Measurements from ENCODE around the gene EDEM3.

GRCh38 chr1:184734980-184735379 lies 19.7 kb downstream of the EDEM3 start:
- TF ChIP-seq CTCF (IDR thresholded peaks at IDR 0.05) = no peak
- no peak for TF ChIP-seq POLR2AphosphoS5 (IDR thresholded peaks at IDR 0.05)
- no peak for TF ChIP-seq EP300 (IDR thresholded peaks at IDR 0.05; ENCODE audit: low read depth)
- no peak for TF ChIP-seq POLR2A (IDR thresholded peaks at IDR 0.05)

Data from transverse colon (tissue), 4 donors.